Measurements from ENCODE around the gene CDHR2. TPM values are rescaled to one million over a fixed set of nuclear protein-coding genes. Genes with fewer than 3 reads are reported as not detected.

Gene CDHR2
- polyA plus RNA-seq, 1 experiment: not detected

DNA sequence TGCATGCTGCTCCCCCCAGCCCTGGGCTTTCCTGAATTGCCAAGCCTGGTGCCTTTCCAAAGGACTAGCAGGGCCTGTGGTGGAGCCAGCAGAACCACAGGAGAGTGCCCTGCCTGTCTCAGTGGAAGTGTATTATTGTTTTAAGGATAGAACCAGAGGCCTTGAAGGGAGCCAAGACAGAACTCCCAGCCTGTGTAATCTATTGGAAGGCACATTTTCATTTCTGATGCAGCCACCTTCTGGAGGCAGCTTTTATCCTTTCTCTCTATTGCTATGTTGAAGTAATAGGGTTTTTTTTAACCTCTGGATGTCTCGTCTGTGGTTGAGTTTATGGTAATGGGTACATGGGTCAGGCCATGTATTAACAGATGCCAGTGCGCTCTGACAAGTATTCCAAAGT, 41.2 kb upstream of the CDHR2 start:
- ChIA-PET POLR2A (no interaction called here), CTCF (interaction anchor here (0.9 to 1.2 kb wide), 2 partner anchors 11 to 13 kb away, joined by 3 read pairs; no protein-coding TSS in a partner anchor)
- no peak overlapping the region for H3K4me3 ChIP-seq (ENCODE audit: low read depth, low read length)
- H3K27me3 ChIP-seq (ENCODE audit: control insufficient read depth, insufficient read depth, low read length): no peaks in the 10 kb centered on the region
- H3K36me3 ChIP-seq (ENCODE audit: control insufficient read depth, insufficient read depth, low read length): peaks cover 19% of the 10 kb centered on the region
- DNase-seq (ENCODE audit: low read depth): no peak
- TF ChIP-seq CTCF (IDR thresholded peaks at IDR 0.05; ENCODE audit: insufficient read depth, low read depth, low read length): no peak

GRCh38 chr5:176508603-176509002, 40.5 kb upstream of the CDHR2 start:
- no peak for DNase-seq (ENCODE audit: low read depth)
- CTCF ChIA-PET: interaction anchor here (0.9 to 1.2 kb wide), 3 partner anchors 10 to 143 kb away, joined by 3 read pairs; no protein-coding TSS in a partner anchor
- Histone ChIP-seq H3K36me3 (ENCODE audit: control insufficient read depth, insufficient read depth, low read length) (peaks cover 19% of the 10 kb centered on the region), H3K27me3 (ENCODE audit: control insufficient read depth, insufficient read depth, low read length) (no peaks in the 10 kb centered on the region), H3K4me3 (ENCODE audit: low read depth, low read length) (no peak overlapping the region)
- POLR2A ChIA-PET: no interaction called here
- TF ChIP-seq CTCF (IDR thresholded peaks at IDR 0.05; ENCODE audit: insufficient read depth, low read depth, low read length): no peak

- ChIA-PET CTCF (no interaction called here), POLR2A (no interaction called here)
- DNase-seq (ENCODE audit: low read depth): no peak
- Histone ChIP-seq H3K4me3 (ENCODE audit: low read depth, low read length) (no peak overlapping the region), H3K36me3 (ENCODE audit: control insufficient read depth, insufficient read depth, low read length) (no peaks in the 10 kb centered on the region), H3K27me3 (ENCODE audit: control insufficient read depth, insufficient read depth, low read length) (no peaks in the 10 kb centered on the region)
- no peak for TF ChIP-seq CTCF (IDR thresholded peaks at IDR 0.05; ENCODE audit: insufficient read depth, low read depth, low read length)
These were observed 35.4 kb upstream of the CDHR2 start for GRCh38 chr5:176513788-176514187.

DNA sequence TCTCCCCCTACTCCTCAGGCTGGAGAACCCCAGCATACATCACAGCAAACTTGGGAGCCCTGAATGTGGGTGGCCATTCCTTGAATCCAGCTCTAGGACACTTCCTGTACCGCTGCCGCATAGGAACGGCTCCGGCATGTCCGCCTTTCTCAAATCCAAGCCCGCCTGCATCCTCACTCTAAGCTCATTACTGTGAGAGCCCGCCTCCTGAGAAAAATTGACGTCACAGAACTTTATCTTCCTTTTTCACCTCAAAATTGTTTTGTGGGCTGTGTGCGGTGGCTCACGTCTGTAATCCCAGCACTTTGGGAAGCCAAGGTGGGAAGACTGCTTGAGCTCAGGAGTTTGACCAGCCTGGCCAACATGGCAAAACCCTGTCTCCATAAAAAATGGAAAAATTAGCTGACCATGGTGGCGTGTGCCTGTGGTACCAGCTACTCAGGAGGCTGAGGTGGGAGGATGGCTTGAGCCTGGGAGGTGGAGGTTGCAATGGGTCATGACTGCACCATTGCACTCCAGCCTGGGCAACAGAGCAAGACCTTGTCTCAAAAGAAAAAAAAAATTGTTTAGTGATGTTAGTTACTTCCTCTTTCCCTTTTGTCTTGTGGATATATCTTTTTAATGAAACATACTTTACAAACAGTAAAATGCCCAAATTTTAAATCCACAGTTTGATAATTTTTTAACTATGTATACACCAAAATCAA, 34.7 kb upstream of the CDHR2 start:
- Histone ChIP-seq H3K4me3 (ENCODE audit: low read depth, low read length) (no peak overlapping the region), H3K27me3 (ENCODE audit: control insufficient read depth, insufficient read depth, low read length) (no peaks in the 10 kb centered on the region), H3K36me3 (ENCODE audit: control insufficient read depth, insufficient read depth, low read length) (no peaks in the 10 kb centered on the region)
- ChIA-PET CTCF (no interaction called here), POLR2A (no interaction called here)
- no peak for TF ChIP-seq CTCF (IDR thresholded peaks at IDR 0.05; ENCODE audit: insufficient read depth, low read depth, low read length)
- DNase-seq (ENCODE audit: low read depth): no peak

- no peak for DNase-seq (ENCODE audit: low read depth)
- Histone ChIP-seq H3K27me3 (ENCODE audit: control insufficient read depth, insufficient read depth, low read length) (no peaks in the 10 kb centered on the region), H3K36me3 (ENCODE audit: control insufficient read depth, insufficient read depth, low read length) (no peaks in the 10 kb centered on the region), H3K4me3 (ENCODE audit: low read depth, low read length) (no peak overlapping the region)
- ChIA-PET CTCF (no interaction called here), POLR2A (no interaction called here)
- no peak for TF ChIP-seq CTCF (IDR thresholded peaks at IDR 0.05; ENCODE audit: insufficient read depth, low read depth, low read length)
These were observed 33.7 kb upstream of the CDHR2 start for GRCh38 chr5:176515396-176515795.

Data from BJ (cell line).